ENCODE data around the gene ACAD11.

The ACAD11 gene

GRCh38 chr3:132659365-132660051 lies at the start of gene ACAD11:
ACAD11 (minus strand) TSS chr3:132659809; CDS start chr3:132659751, 58 bp downstream.
- peak within 1 kb of the TSS; percentile 76 for H3K4me3 ChIP-seq (ENCODE audit: low read length)
- no peak for TF ChIP-seq ZNF274 (IDR thresholded peaks at IDR 0.05; ENCODE audit: low read depth, low read length)

DNA sequence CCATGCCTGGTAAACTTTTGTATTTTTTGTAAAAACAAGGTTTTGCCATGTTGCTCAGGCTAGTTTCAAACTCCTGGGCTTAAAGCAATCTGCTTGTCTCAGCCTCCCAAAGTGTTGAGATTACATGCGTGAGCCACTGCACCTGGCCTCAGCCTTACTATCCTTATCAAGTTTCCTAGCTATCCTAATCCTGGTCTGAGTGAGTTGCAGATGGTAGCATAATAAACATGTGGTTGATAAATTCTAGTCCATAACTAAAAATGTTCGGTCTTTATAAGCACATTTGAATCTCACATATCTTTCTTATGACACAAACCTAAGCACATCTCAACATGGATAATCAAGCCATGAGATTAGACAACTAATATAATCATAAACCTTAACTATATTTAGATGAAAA lies 44.1 kb upstream of the ACAD11 start:
- TF ChIP-seq ZNF274 (IDR thresholded peaks at IDR 0.05; ENCODE audit: low read depth, low read length) = no peak
- no peak overlapping the region for H3K4me3 ChIP-seq (ENCODE audit: low read length)

DNA sequence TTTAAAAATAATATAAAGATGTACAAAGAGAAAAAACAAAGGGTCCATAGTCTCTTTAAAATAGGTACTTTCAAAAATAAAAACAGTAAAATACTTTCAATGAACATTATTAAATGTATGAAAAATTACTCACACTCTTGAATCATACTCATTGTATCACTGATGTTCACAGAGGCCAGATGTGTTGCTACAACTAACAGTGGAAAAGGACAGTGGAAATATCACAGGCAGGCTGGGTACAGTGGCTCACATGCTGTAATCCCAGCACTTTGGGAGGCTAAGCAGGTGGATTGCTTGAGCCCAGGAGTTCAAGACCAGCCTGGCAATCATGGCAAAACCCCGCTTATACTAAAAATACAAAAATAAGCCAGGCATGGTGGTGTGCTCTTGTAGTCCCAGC lies 35.8 kb upstream of the ACAD11 start:
- TF ChIP-seq ZNF274 (IDR thresholded peaks at IDR 0.05; ENCODE audit: low read depth, low read length) = no peak
- no peak overlapping the region for H3K4me3 ChIP-seq (ENCODE audit: low read length)

DNA sequence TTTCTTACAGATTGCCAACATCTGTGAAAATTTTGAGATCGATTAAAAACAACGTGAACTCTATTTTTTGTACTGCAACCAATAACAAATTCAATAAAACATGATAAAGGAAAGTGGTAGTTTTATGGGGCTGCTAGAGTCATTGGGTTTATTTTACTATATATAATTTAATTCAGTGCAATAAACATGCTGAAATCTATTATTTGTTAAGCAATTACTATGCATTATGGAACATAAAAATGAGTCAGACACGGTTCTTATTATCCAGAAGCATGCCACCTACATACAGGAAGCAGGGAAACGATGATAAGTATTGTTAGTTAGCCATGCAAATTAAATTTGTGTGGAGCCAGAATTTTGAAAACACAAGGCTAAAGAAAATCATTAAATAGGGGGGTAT lies 35.4 kb upstream of the ACAD11 start:
- no peak for TF ChIP-seq ZNF274 (IDR thresholded peaks at IDR 0.05; ENCODE audit: low read depth, low read length)
- H3K4me3 ChIP-seq (ENCODE audit: low read length) = no peak overlapping the region

- TF ChIP-seq ZNF274 (IDR thresholded peaks at IDR 0.05; ENCODE audit: low read depth, low read length) = no peak
- H3K4me3 ChIP-seq (ENCODE audit: low read length) = no peak overlapping the region
These were observed 30.4 kb upstream of the ACAD11 start for GRCh38 chr3:132690040-132690439.

GRCh38 chr3:132682201-132682600 lies 22.6 kb upstream of the ACAD11 start:
- TF ChIP-seq ZNF274 (IDR thresholded peaks at IDR 0.05; ENCODE audit: low read depth, low read length) = no peak
- H3K4me3 ChIP-seq (ENCODE audit: low read length) = no peak overlapping the region

DNA sequence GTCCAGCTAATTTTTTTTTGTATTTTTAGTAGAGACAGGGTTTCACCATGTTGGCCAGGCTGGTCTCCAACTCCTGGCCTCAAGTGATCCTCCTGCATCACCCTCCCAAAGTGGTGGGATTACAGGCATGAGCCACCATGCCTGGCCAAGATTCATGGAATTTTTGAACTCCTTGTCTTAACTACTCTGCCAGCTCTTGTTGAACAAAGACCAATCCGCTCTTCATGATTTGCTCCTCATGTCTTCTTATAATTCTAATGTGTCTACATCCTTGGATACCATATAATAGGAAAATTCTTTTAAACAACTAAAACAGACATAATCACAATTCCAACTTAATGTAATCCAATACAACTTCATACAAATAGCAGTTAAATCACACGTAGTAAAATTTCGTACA lies 21.8 kb upstream of the ACAD11 start:
- no peak for TF ChIP-seq ZNF274 (IDR thresholded peaks at IDR 0.05; ENCODE audit: low read depth, low read length)
- no peak overlapping the region for H3K4me3 ChIP-seq (ENCODE audit: low read length)

GRCh38 chr3:132679911-132680310 lies 20.3 kb upstream of the ACAD11 start:
- no peak overlapping the region for H3K4me3 ChIP-seq (ENCODE audit: low read length)
- no peak for TF ChIP-seq ZNF274 (IDR thresholded peaks at IDR 0.05; ENCODE audit: low read depth, low read length)

- no peak for TF ChIP-seq ZNF274 (IDR thresholded peaks at IDR 0.05; ENCODE audit: low read depth, low read length)
- no peak overlapping the region for H3K4me3 ChIP-seq (ENCODE audit: low read length)
These were observed 15.8 kb upstream of the ACAD11 start for GRCh38 chr3:132675408-132675807.

GRCh38 chr3:132669256-132669777 lies 9.7 kb upstream of the ACAD11 start:
- H3K4me3 ChIP-seq (ENCODE audit: low read length) = no peak overlapping the region
- no peak for TF ChIP-seq ZNF274 (IDR thresholded peaks at IDR 0.05; ENCODE audit: low read depth, low read length)

DNA sequence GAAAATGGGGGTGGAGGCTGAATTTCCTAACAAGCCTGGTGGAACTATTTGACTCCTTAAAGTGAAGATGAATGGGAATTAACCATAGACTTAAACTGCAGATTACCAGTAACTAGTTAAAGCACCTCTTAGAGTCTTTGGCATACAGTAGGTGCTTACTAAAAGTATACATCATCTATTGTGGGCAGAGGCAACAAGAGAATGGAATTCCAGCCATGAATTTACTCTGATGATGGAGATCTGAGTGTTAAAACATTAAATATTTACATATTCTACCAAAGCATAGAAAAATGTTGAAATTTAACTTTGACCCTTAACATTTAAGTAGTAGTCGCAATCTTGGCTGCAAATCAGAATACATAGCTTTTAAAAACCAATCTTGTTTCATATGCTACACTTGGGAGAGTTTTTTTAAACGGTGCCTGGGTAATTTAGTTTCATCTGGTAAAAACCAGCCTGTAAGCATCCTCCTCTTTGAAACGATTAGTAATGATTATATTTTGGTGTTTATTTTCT lies 5.7 kb upstream of the ACAD11 start:
- TF ChIP-seq ZNF274 (IDR thresholded peaks at IDR 0.05; ENCODE audit: low read depth, low read length) = no peak
- no peak overlapping the region for H3K4me3 ChIP-seq (ENCODE audit: low read length)

DNA sequence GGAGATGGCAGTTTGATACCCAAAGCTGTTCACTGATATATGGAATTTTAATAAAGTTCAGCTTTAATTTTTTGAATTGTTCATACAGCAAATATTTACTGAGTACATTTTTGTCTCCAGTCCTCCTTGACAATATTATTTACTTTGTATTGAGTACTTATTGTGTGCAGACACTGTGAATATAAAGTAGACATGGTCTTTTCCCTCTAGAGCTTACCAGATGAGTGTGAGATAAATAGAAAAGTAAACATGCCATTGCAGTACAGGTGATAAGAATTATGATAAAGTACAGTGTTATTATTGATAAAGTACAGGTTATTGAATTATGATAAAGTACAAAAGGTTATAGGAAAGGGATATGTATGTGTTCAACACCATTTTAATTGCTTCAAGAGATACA lies 2.6 kb upstream of the ACAD11 start:
- no peak overlapping the region; the same call in 1 of the 2 replicates for H3K4me3 ChIP-seq (ENCODE audit: low read length)
- TF ChIP-seq ZNF274 (IDR thresholded peaks at IDR 0.05; ENCODE audit: low read depth, low read length) = no peak

DNA sequence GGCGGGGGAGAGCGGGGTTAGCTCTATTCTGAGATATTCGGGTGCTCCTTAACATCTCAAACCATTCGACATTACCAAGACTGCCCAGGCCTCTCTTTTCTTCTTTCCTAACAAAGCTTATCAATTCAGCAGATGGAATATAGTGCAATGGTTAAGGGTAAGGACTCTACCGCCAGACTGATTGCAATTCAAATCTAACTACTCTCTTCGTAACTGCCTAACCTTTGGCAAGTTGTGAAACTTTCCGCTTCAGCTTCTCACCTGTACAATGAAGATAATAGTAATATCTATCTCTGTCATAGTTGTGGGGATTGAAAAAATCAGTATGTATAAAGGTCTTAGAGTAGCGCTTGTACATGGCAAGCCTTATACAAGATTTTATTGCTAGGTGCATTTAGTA lies 1.5 kb upstream of the ACAD11 start:
- TF ChIP-seq ZNF274 (IDR thresholded peaks at IDR 0.05; ENCODE audit: low read depth, low read length) = no peak
- H3K4me3 ChIP-seq (ENCODE audit: low read length) = peak overlapping the region; percentile 76

DNA sequence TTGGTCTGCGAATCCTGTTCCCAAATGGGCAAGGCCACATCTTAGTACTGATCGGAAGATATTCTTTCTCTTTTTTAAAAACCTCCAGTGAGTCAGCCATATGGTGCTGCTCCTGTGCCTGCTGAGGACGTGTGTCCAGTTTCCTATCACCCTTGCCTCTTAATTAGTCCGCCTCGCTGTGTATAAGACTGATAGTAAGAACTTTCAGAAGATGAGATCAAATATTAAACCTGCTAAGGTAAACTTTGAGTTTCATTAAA lies 1.1 kb upstream of the ACAD11 start:
- no peak for TF ChIP-seq ZNF274 (IDR thresholded peaks at IDR 0.05; ENCODE audit: low read depth, low read length)
- peak overlapping the region; percentile 76 for H3K4me3 ChIP-seq (ENCODE audit: low read length)

DNA sequence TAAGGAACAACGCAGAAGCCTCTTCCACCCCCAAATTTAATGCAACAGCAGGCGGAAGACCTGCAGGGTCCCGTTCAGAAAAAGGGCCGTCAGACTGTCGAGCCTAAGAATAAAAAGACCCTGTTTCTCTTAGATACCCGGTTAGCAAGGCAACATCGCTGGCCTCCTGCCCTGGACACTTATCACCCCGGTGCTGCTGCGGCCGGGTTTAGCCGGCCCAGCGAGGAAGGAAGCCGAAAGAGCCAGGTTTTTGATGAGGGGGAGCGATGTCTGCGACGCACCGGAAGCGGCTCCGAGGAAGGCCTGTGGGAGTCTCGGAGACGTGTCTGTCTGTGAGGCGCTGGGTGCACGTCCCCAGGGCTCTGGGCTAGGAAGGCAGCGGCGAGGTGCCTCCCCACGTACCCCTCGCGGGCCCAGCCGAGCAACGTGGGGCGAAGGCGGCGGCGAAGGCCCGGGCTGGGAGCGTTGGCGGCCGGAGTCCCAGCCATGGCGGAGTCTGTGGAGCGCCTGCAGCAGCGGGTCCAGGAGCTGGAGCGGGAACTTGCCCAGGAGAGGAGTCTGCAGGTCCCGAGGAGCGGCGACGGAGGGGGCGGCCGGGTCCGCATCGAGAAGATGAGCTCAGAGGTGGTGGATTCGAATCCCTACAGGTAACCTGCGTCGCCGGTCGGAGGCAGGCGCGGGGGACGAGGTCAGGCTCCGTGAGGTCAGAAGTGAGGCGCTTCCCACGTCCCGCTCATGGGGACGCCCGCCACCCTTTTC lies 622 bp upstream of the ACAD11 start, which contains the start of gene UBA5:
Gene UBA5, plus strand, starts transcription at position 278 of the 759 bp plus-strand sequence. Its CDS starts 209 bp downstream, at position 487.
- H3K4me3 ChIP-seq (ENCODE audit: low read length) = peak within 1 kb of the TSS; percentile 76
- TF ChIP-seq ZNF274 (IDR thresholded peaks at IDR 0.05; ENCODE audit: low read depth, low read length) = no peak

All from GM08714 (cell line).